ENCODE measurements around the gene MRPL11.

- no peak for TF ChIP-seq EZH2phosphoT487 (IDR thresholded peaks at IDR 0.05; ENCODE audit: low read length)
- TF ChIP-seq CTCF (IDR thresholded peaks at IDR 0.05; ENCODE audit: low read length): no peak
Observed at GRCh38 chr11:66413167-66413566, 25.5 kb downstream of the MRPL11 start.
